Measurements from ENCODE around the gene TNNT3. TPM values are rescaled to one million over a fixed set of nuclear protein-coding genes. Genes with fewer than 3 reads are reported as not detected.

TNNT3 gene
- total and polyA plus RNA-seq, 2 experiments from 2014 or later, result 2.7 to 3.8 TPM

DNA sequence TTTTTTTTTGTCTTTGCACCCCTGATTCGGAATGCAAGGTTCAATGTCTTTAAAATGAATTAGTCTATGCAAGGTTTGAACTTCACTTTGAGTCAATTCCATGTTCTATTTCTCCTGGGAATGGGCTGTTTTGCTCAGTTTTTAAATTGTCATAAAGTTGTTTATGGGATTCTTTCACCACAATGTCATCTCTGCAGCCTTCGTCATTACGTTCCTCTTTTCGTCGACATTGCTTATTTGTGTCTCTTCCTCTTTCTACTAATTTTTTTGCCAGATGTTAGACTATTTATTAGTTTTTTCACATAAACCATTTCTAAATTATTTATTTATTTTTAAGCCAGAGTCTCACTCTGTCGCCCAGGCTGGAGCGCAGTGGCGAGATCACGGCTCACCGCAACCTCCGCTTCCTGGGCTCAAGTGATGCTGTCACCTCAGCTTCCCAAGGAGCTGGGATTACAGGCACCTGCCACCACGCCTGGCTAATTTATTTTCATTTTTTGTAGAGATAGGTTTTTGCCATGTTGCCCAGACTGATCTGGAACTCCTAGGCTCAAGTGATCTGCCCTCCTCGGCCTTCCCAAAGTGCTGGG, 7.1 kb upstream of the TNNT3 start:
- no peaks in the 10 kb centered on the region for H3K27me3 ChIP-seq
- H3K4me3 ChIP-seq, result no peak overlapping the region
- H3K4me1 ChIP-seq (ENCODE audit: low read depth), result no peaks in the 10 kb centered on the region
- no peak for DNase-seq (ENCODE audit: low read depth in 1 of 2, low spot score in 1 of 2)
- H3K36me3 ChIP-seq, result no peaks in the 10 kb centered on the region
- no peaks in the 10 kb centered on the region for H3K9me3 ChIP-seq (ENCODE audit: low read depth)
- no peak overlapping the region for H3K27ac ChIP-seq
- TF ChIP-seq, protein P1, sequence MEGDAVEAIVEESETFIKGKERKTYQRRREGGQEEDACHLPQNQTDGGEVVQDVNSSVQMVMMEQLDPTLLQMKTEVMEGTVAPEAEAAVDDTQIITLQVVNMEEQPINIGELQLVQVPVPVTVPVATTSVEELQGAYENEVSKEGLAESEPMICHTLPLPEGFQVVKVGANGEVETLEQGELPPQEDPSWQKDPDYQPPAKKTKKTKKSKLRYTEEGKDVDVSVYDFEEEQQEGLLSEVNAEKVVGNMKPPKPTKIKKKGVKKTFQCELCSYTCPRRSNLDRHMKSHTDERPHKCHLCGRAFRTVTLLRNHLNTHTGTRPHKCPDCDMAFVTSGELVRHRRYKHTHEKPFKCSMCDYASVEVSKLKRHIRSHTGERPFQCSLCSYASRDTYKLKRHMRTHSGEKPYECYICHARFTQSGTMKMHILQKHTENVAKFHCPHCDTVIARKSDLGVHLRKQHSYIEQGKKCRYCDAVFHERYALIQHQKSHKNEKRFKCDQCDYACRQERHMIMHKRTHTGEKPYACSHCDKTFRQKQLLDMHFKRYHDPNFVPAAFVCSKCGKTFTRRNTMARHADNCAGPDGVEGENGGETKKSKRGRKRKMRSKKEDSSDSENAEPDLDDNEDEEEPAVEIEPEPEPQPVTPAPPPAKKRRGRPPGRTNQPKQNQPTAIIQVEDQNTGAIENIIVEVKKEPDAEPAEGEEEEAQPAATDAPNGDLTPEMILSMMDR (IDR thresholded peaks at IDR 0.05; ENCODE audit: low read depth, low read length), result no peak

DNA sequence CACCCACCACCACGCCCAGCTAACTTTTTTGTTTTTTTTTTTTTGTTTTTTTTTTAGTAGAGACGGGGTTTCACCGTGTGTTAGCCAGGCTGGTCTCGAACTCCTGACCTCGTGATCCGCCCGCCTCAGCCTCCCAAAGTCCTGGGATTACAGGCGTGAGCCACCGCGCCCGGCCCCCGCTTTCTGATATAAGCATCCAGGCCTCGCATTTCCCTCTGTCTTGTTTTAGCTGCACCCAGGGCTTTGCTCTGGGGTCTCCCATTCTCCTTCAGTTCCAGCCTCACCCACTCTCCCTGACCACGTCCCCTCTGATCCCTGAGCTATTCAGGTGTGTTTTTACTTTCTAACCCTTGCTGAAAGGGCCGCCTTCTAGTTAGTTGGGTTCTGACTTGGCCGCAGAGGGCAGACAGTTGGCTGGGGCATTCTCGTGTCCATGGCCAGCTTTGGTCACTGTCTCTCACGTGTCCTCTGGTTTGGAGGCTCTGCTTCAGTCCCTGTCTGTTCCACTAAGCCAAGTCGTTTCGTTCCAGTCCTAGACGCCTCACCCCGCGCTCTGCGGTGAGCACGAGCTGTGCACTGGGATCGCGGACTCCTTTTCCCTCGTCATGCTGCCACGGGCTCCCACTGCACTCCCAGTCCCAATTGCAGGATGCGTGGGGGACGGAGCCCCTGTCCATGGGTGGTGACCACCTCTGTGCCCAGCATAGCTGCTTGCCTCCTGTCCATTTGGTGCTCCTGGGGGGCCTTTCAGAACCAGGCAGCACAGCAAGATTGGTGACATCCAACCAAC, 6.0 kb upstream of the TNNT3 start:
- H3K27ac ChIP-seq, result no peak overlapping the region
- TF ChIP-seq, protein P1 (IDR thresholded peaks at IDR 0.05; ENCODE audit: low read depth, low read length), result no peak
- no peak overlapping the region for H3K4me3 ChIP-seq
- no peak for DNase-seq (ENCODE audit: low read depth in 1 of 2, low spot score in 1 of 2)
- H3K9me3 ChIP-seq (ENCODE audit: low read depth), result no peaks in the 10 kb centered on the region
- H3K4me1 ChIP-seq (ENCODE audit: low read depth), result no peaks in the 10 kb centered on the region
- H3K27me3 ChIP-seq, result no peaks in the 10 kb centered on the region
- no peaks in the 10 kb centered on the region for H3K36me3 ChIP-seq

DNA sequence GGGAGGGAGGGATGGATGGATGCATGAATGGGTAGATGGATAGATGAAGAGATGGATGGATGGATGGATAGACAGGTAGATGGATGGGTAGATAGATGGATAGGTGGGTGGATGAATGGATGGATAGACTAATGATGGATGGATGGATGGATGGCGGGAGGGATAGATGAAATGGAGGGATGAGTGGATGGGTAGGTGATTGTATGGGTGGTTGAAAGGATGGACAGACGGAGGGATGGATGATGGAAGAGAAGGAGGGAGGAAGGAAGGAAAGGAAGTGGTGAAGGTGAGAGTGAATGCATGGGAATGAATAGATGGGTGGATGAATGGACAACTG, 3.7 kb upstream of the TNNT3 start:
- no peak overlapping the region for H3K4me3 ChIP-seq

DNA sequence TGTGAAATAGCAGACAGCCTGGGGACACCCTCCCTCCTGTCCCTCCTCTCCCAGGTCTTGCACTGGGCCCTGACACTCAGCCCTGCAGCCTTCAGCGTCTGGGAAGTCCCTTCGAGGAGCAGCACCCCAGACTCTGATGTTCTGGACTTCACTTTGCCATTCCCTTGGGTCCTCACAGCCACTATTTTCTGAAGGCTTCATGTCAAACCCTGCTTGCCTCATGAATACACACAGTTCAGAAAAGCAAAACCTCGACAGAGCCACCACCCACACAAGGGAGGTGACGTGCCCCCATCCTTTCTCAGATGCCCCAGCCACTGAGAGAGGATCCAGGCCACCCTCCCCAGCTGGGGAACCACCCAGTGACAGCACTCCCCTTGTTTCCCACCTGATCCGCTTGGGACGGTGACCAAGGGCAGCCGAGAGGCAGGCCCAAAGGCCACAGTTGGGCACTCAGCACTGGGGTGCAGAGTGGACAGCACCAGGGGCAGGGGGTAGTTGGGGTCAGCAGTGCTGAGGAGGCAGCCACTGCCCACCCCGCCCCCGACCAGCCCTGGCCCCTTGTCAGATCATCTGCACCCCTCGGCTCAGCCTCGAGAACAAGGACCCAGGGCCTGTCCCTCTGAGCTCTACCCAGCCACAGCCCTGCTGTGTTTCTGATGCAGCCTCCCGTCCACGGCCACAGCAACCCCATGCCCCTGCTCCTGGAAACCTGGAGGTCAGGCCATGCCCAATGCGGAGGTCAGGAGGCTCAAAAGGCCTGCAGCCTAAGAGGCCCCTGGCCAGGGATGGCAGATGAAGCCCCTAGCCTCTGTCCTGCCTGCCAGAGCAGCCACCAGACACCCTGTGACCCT, 3.1 kb upstream of the TNNT3 start:
- DNase-seq (ENCODE audit: low read depth in 1 of 2, low spot score in 1 of 2), result no peak
- Histone ChIP-seq H3K4me1 (ENCODE audit: low read depth) (no peaks in the 10 kb centered on the region), H3K27ac (no peak overlapping the region), H3K36me3 (no peaks in the 10 kb centered on the region), H3K27me3 (no peaks in the 10 kb centered on the region), H3K4me3 (no peak overlapping the region), H3K9me3 (ENCODE audit: low read depth) (no peaks in the 10 kb centered on the region)
- TF ChIP-seq, protein P1 (IDR thresholded peaks at IDR 0.05; ENCODE audit: low read depth, low read length), result no peak

More for the DNA sequence above, 3.7 kb upstream of the TNNT3 start:
- Histone ChIP-seq H3K9me3 (ENCODE audit: low read depth) (no peaks in the 10 kb centered on the region), H3K36me3 (no peaks in the 10 kb centered on the region), H3K27ac (no peak overlapping the region), H3K27me3 (no peaks in the 10 kb centered on the region), H3K4me1 (ENCODE audit: low read depth) (no peaks in the 10 kb centered on the region)
- TF ChIP-seq, protein P1 (IDR thresholded peaks at IDR 0.05; ENCODE audit: low read depth, low read length), result no peak
- DNase-seq (ENCODE audit: low read depth in 1 of 2, low spot score in 1 of 2), result no peak

DNA sequence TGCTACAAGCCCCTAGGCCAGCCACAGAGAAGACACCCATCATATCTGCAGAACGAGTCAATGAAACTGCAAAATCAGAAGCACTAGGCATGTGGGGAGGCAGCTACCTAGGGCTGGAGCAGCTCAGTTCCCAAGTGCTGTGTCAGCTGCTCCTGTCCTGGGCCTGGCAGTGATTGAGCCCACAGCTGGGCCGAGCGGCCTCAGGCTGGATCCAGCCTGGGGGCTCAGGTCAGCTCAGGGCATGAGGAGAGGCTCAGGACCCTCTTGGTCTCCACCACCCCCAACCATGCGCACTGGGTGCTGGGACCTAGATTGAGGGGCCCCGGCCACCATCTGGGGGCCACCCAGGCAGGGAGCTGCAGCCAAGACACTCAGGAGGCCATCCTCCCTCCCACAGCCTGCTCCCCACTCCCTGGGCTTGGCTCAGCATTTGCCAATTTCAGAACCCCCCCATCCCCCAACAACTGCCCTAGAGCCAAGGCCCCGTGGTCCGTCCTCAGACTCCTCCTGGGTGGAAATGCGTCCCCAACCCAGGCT, 2.4 kb upstream of the TNNT3 start:
- H3K27ac ChIP-seq, result no peak overlapping the region
- no peaks in the 10 kb centered on the region for H3K4me1 ChIP-seq (ENCODE audit: low read depth)
- no peak overlapping the region for H3K4me3 ChIP-seq
- no peaks in the 10 kb centered on the region for H3K9me3 ChIP-seq (ENCODE audit: low read depth)
- TF ChIP-seq, protein P1 (IDR thresholded peaks at IDR 0.05; ENCODE audit: low read depth, low read length), result no peak
- no peaks in the 10 kb centered on the region for H3K27me3 ChIP-seq
- H3K36me3 ChIP-seq, result no peaks in the 10 kb centered on the region
- DNase-seq (ENCODE audit: low read depth in 1 of 2, low spot score in 1 of 2), result no peak
